Fibroblast of lung (primary cell): ENCODE measurements around the gene EOGT.

Experiments
- CTCF ChIP-seq, 2 donors: IDR thresholded peaks in 1 of 2; conservative IDR thresholded peaks in 1 of 2; 1 replicate in 1 of 2; 2 replicates in 1 of 2; pipeline ENCODE4 v1.5.1; 2011 to 2012; ENCODE audit warnings: low read length in 2 of 2, control low read depth in 1 of 2, inconsistent platforms in 1 of 2, low read depth in 1 of 2, mild to moderate bottlenecking in 1 of 2
- EZH2 ChIP-seq: IDR thresholded peaks from 2 replicates; pipeline ENCODE4 v1.5.1; 2012; ENCODE audit warnings: low read length, control low read depth, mild to moderate bottlenecking; ENCODE audit errors: missing control alignments

- TF ChIP-seq CTCF (conservative IDR thresholded peaks at IDR 0.05 in 1 of 2, IDR thresholded peaks at IDR 0.05 in 1 of 2; ENCODE audit: low read depth in 1 of 2, low read length in 2 of 2) = no peak
- TF ChIP-seq EZH2 = no peak
Observed at GRCh38 chr3:69016102-69016501, 2.6 kb upstream of the EOGT start.
